HepG2 (cell line): Measurements from ENCODE around the gene UTS2R. TPM values are rescaled to one million over a fixed set of nuclear protein-coding genes. Genes with fewer than 3 reads are reported as not detected.

Experiments used
- ARID5B ChIP-seq: IDR thresholded peaks from 2 replicates; pipeline ENCODE4 v1.4.0; 2020; ENCODE audit warnings: mild to moderate bottlenecking, missing genetic modification reagents
- CEBPB ChIP-seq: IDR thresholded peaks from 2 replicates; pipeline ENCODE4 v1.6.1; 2011; ENCODE audit warnings: low read depth, low read length, improper control_type of control experiment, borderline replicate concordance
- ETV6 ChIP-seq: sonication (generic); formaldehyde crosslinking; conservative IDR thresholded peaks from 2 replicates; pipeline ENCODE4 v1.4.0; 2020; ENCODE audit warnings: missing genetic modification reagents
- FOXJ3 ChIP-seq: sonication (generic); formaldehyde crosslinking; IDR thresholded peaks from 2 replicates; pipeline ENCODE4 v1.4.0; 2020; ENCODE audit warnings: missing genetic modification reagents, mild to moderate bottlenecking, borderline replicate concordance
- GTF3A ChIP-seq: sonication (generic); formaldehyde crosslinking; conservative IDR thresholded peaks from 2 replicates; pipeline ENCODE4 v1.4.0; 2020; ENCODE audit warnings: mild to moderate bottlenecking, missing genetic modification reagents
- MED1 ChIP-seq: sonication (generic); formaldehyde crosslinking; IDR thresholded peaks from 2 replicates; pipeline ENCODE4 v1.4.0; 2020; ENCODE audit warnings: missing genetic modification reagents
- MIER3 ChIP-seq: IDR thresholded peaks from 2 replicates; pipeline ENCODE4 v1.6.1; 2016; ENCODE audit warnings: missing compliant biosample characterization, borderline replicate concordance
- MTF2 ChIP-seq: sonication (generic); formaldehyde crosslinking; IDR thresholded peaks from 2 replicates; pipeline ENCODE4 v1.5.0; 2020; ENCODE audit warnings: missing genetic modification reagents, borderline replicate concordance
- NFE2L2 ChIP-seq: fragments of 150-350 bp; IDR thresholded peaks from 2 replicates; pipeline ENCODE4 v1.6.1; 2014; ENCODE audit warnings: low read length
- PBX3 ChIP-seq: sonication (generic); formaldehyde crosslinking; IDR thresholded peaks from 2 replicates; pipeline ENCODE4 v1.8.1; 2023; ENCODE audit warnings: missing genetic modification reagents, inconsistent platforms, borderline replicate concordance
- PHF8 ChIP-seq: sonication (generic); formaldehyde crosslinking; IDR thresholded peaks from 2 replicates; pipeline ENCODE4 v1.5.0; 2020; ENCODE audit warnings: missing genetic modification reagents
- SIX4 ChIP-seq: sonication (generic); formaldehyde crosslinking; IDR thresholded peaks from 2 replicates; pipeline ENCODE4 v1.4.0; 2020; ENCODE audit warnings: missing genetic modification reagents
- XBP1 ChIP-seq: sonication (generic); formaldehyde crosslinking; IDR thresholded peaks from 2 replicates; pipeline ENCODE4 v1.5.0; 2020; ENCODE audit warnings: missing genetic modification reagents
- ZBTB33 ChIP-seq: sonication (generic); formaldehyde crosslinking; IDR thresholded peaks from 2 replicates; pipeline ENCODE4 v1.4.0; 2020; ENCODE audit warnings: missing genetic modification reagents
- ZNF260 ChIP-seq: sonication (generic); formaldehyde crosslinking; IDR thresholded peaks from 2 replicates; pipeline ENCODE4 v1.4.0; 2020; ENCODE audit warnings: missing genetic modification reagents, low read depth, mild to moderate bottlenecking, borderline replicate concordance
- ZNF343 ChIP-seq: sonication (generic); formaldehyde crosslinking; IDR thresholded peaks from 2 replicates; pipeline ENCODE4 v1.4.0; 2020; ENCODE audit warnings: mild to moderate bottlenecking, missing genetic modification reagents
- ZNF432 ChIP-seq: sonication (generic); formaldehyde crosslinking; IDR thresholded peaks from 2 replicates; pipeline ENCODE4 v1.5.0; 2020; ENCODE audit warnings: missing genetic modification reagents, mild to moderate bottlenecking, borderline replicate concordance
- ZNF512 ChIP-seq: sonication (generic); formaldehyde crosslinking; IDR thresholded peaks from 2 replicates; pipeline ENCODE4 v1.4.0; 2020; ENCODE audit warnings: mild to moderate bottlenecking, missing genetic modification reagents
- ZNF547 ChIP-seq: sonication (generic); formaldehyde crosslinking; IDR thresholded peaks from 2 replicates; pipeline ENCODE4 v1.5.1; 2020; ENCODE audit warnings: mild to moderate bottlenecking, missing genetic modification reagents
- ZNF616 ChIP-seq: sonication (generic); formaldehyde crosslinking; IDR thresholded peaks from 2 replicates; pipeline ENCODE4 v1.5.0; 2020; ENCODE audit warnings: low read depth, mild to moderate bottlenecking, missing genetic modification reagents
- ZNF619 ChIP-seq: sonication (generic); formaldehyde crosslinking; IDR thresholded peaks from 2 replicates; pipeline ENCODE4 v1.4.0; 2020; ENCODE audit warnings: mild to moderate bottlenecking, missing genetic modification reagents
- polyA plus RNA-seq, 8 experiments: library from polyadenylated mRNA; depleted of rRNA in 3 of 8; stranded (reverse) in 7 of 8; unstranded in 1 of 8; fragments of >200 nt; fragmentation: Illumina TruSeq in 4 of 8; extraction: Trizol in 4 of 8; gene quantifications; 2 replicates each; pipeline versions ENCODE4 v1.2.1 to v1.2.3, GENCODE V29; 2011 to 2016; ENCODE audit warnings: low read depth in 4 of 8, missing spikeins in 1 of 8, mixed read lengths in 1 of 8; ENCODE audit not compliant: insufficient read depth in 1 of 8
- total RNA-seq, 5 experiments: library from RNA; depleted of rRNA; stranded (reverse); fragments of >200 nt; fragmentation: Illumina TruSeq; extraction: Trizol; gene quantifications; 2 replicates each; pipeline ENCODE4 v1.2.3, GENCODE V29; 2016; ENCODE audit warnings: low read depth in 1 of 5

The UTS2R gene
- total and polyA plus RNA-seq, 2 of the 13 experiments (the other 11 are each of a cell fraction or from before 2014, with no cell fraction given), result 0.13 to 0.15 TPM

- TF ChIP-seq XBP1 (CRISPR knock-in tag) (no peak), ZNF260 (CRISPR knock-in tag) (no peak), ZBTB33 (CRISPR knock-in tag) (no peak; the same call in 1 of the 2 replicates), ZNF343 (CRISPR knock-in tag) (0 out of 2 replicates have a peak, but pooled peaks have one; percentile 32), ZNF512 (CRISPR knock-in tag) (no peak), MTF2 (no peak; the same call in 1 of the 2 replicates), ETV6 (peak; percentile 91), ZNF547 (peak; percentile 80; the same call in 1 of the 2 replicates), ZNF619 (peak; percentile 67; the same call in 1 of the 2 replicates), FOXJ3 (CRISPR knock-in tag) (no peak), ZNF432 (CRISPR knock-in tag) (no peak), MIER3 (CRISPR knock-in tag) (no peak), MED1 (CRISPR knock-in tag) (peak; percentile 52), CEBPB (no peak), PBX3 (CRISPR knock-in tag) (no peak), GTF3A (CRISPR knock-in tag) (no peak), ZNF616 (peak; percentile 88; the same call in 1 of the 2 replicates), NFE2L2 (no peak), PHF8 (CRISPR knock-in tag) (peak; percentile 96), ARID5B (CRISPR knock-in tag) (no peak), SIX4 (no peak)
Observed at GRCh38 chr17:82418001-82418986, 46.7 kb downstream of the UTS2R start, which contains the start of the genes HEXD and OGFOD3 (continued).
